ENCODE results near the gene ZNF454.

Gene ZNF454
- total RNA-seq, result 0 to 0.09 (median 0) reads per million in 4 experiments

GRCh38 chr5:178940569-178941360 is at the start of gene ZNF454:
ZNF454 (plus strand) TSS chr5:178941198; CDS start chr5:178942792, 1,594 bp downstream.
- DNase-seq, result no peak

GRCh38 chr5:178895615-178896571 is 45.1 kb upstream of the ZNF454 start, which contains the start of gene ZFP2:
ZFP2 (plus strand) TSS chr5:178895913; CDS start chr5:178931314, 35,401 bp downstream.
- no peak for DNase-seq

- no peak for DNase-seq
Observed at GRCh38 chr5:178899289-178899688, 41.7 kb upstream of the ZNF454 start.

GRCh38 chr5:178902849-178903248 is 38.1 kb upstream of the ZNF454 start:
- DNase-seq, result no peak

GRCh38 chr5:178931846-178932760 is 8.9 kb upstream of the ZNF454 start:
- no peak for DNase-seq

- no peak for DNase-seq
Observed at GRCh38 chr5:178941361-178941760, 363 bp downstream of the ZNF454 start.

- no peak for DNase-seq
Observed at GRCh38 chr5:178965465-178966055, 24.6 kb downstream of the ZNF454 start.

GRCh38 chr5:178981381-178981780 is 40.4 kb downstream of the ZNF454 start:
- no peak for DNase-seq

- DNase-seq, result no peak
Observed at GRCh38 chr5:178982941-178983340, 41.9 kb downstream of the ZNF454 start.

- DNase-seq, result no peak
Observed at GRCh38 chr5:178983728-178984127, 42.7 kb downstream of the ZNF454 start.

GRCh38 chr5:178984145-178985072 is 43.4 kb downstream of the ZNF454 start:
- no peak for DNase-seq

- no peak for DNase-seq
Observed at GRCh38 chr5:178986326-178986960, 45.4 kb downstream of the ZNF454 start.

GRCh38 chr5:178988436-178989220 is 47.6 kb downstream of the ZNF454 start:
- DNase-seq, result no peak

- no peak for DNase-seq
Observed at GRCh38 chr5:178989311-178989710, 48.3 kb downstream of the ZNF454 start.

- no peak for DNase-seq
Observed at GRCh38 chr5:178990491-178990890, 49.5 kb downstream of the ZNF454 start.

- DNase-seq, result no peak
Observed at GRCh38 chr5:178991190-178992145, 50.5 kb downstream of the ZNF454 start.

- DNase-seq, result no peak
Observed at GRCh38 chr5:178992291-178992895, 51.4 kb downstream of the ZNF454 start.
